Activated T-helper 1 cell treated with anti-CD3 and anti-CD28 coated beads, Interleukin-2, amount 50 U/mL, for 16 hours (primary cell): ENCODE results near the gene PDLIM3.

ENCODE experiments used
- DNase-seq, 2 donors: peaks; one replicate each; pipeline ENCODE4 v3.0.0-alpha.2; 2020; ENCODE audit warnings: low read depth in 1 of 2, low spot score in 1 of 2

The PDLIM3 gene

DNA sequence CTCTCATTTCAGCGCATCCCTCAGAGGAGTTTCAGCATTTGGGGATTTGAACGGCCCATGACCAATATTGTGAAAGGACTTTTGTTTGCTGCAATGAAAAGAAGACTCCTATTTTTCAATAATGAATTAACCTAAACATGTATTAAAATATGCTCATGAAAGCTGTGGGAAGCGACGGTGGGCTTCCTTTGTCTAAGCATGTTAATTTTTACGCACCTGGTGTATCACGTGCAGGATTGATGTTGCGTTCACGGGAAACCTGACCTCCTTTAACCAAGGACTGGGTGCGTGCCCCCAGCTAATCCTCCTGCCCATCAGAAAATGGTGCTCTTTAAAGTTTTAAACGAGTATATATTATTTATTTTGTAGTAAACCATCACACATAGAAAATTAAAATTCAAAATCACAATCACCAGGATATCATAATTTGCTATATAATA, 63.2 kb downstream of the PDLIM3 start:
- no peak for DNase-seq

DNA sequence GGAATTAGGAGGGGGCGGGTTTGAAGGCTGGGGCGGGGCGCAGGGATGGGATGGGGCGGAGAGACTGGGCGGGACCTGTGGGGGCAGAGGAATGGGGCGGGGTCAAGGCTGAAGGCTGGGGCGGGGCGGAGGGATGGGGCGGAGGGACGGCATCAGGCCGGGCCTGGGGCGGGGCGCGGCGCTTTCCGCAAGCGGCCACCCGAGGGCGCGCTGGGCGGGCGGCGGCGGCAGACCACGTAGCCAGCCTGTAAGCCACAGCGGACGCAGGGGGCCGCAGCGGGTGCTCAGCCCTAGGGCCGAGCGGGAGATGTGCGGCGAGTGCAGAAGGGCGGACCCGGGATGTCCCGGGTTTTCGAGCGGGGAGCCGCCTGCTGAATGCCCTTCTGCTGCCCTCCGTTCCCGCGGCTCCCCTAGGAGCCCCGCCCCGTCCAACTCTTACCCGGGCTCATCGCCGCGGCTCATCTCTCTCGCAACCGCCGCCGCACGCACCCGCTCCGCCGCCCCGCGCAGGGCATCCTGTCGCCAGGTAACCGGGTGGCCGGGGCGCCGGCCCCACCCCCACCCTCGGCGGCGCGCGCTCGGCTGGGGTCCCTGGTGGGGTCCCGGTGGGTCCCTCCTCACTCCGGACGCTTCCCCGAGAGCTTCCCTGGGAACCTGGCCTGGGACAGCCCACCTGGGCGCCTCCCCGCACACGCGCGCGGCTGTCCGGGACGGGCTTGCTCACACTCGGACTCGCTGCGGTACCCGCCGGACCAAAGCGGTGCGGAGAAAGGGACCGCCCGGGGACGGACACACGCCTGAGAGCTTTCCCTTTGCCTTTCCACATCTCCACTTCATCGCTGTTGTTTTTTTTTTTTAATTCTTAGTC, 63.8 kb downstream of the PDLIM3 start, which contains the start of gene CCDC110:
CCDC110 (minus strand) TSS at position 499 of the 868 bp plus-strand sequence; CDS start at position 449, 50 bp downstream.
- DNase-seq: peak; percentile 85 to 90

DNA sequence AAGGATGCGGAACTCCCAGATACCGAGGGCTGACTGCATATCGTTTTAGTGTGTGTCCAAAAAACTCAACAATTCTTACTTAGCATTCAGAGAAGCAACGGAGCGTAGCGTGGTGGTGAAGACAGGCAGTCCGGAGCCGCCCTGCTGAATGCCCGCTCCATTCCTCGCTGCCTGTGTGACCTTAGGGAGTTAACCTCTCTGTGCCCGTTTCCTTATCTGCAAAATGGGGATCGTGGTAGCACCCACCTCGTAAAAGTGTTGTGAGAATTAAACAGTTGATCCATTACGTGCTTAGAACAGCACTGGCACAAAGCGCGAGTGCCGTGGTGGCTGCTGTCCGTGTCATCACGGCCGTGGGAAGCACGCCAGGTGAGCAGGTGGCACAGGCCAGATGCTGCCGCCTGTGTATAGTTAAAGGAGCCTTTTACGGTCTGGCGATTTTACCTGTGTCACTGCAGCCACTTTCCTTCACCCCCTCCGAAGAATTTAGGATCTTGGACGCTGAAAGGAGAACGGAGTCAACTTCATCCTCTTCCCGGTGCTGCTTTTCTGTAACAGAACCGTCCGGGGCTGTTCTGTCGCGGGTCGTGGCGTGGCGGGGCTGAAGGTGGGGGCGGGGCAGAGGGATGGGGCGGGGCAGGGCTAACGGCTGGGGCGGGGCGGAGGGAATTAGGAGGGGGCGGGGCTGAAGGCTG, 64.7 kb downstream of the PDLIM3 start:
- DNase-seq: peak in 1 of 2 donors; percentile 15

DNA sequence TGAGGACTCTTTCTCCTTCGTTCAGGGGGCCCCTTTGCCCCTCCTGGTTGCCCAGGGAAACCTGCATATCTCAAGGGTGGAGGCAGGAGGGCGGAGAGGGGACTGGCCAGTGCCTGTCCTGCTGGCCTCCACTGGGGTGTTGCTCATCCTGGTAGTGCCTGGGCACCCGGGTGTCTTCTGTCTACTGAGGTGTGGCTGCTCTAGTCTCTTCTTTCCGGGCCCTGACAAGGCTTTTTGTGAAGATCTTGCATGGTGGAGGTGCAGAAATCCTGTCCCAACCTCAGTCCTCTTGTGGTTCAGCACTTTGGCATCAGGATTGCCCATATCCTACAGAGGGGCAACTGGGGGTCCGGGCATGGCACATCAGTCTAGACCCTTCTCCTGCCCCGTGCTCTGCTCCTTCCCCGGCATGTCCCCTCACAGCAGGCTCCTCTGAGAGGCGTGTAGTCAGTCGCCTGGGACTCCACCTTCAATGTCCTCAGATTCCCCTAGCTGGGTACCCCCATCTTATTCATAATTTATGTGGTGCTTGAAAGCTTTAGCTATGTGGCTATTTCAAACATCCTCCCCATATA, 65.6 kb downstream of the PDLIM3 start:
- DNase-seq: no peak

DNA sequence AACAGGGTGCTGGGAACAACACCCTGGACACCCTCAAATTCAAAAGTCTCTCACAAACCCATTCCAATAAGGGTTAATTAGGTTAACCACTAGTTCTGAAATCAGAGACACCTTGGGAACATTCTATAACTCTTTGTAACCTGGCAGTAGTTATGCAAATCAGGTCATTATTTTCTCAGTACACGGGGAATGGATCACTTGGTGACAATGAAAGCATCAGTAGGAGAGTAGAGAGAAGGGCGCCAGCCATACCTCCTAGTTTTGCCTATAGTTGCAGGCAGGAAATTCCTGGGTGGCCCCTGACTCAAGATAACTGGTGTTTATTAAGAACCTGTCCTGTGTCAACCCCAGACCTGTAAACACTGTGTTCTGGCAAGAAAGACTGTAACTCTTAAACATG, 66.3 kb downstream of the PDLIM3 start:
- no peak for DNase-seq

DNA sequence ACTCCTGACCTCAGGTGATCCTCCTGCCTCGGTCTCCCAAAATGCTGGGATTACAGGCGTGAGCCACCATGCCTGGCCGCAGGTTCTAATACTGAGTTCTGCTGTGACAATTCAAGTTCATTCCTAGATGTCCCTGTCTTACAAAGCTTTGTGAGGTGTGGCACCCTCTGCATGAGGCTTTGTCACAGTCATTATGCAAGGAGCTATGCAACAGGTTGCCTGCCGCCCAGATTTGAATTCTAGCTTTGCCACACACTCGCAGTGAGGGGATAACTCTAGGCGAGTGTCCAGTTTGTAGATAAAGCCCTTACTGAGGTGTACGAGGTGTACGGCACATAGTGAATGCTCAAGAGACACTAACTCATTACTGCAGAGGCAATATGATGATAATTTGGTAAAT, 67.3 kb downstream of the PDLIM3 start:
- no peak for DNase-seq

DNA sequence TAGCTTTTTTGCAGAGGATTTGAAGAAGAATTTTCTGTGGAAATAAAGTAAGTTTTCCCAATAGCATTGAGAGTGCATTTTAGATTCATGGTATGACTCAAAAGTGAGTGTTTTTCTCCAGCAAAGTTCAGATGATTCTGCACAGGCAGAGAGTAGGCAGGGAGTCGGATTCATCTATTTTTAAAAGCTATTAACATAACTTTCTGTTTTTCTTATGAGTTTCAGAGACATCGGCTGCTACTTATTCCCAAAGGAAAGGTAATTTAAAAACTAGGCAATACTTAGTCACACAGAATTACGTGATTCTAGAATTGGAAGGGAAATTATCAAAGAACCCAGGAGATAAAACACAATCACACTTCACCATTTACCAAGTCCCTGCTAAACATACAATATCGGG, 68.2 kb downstream of the PDLIM3 start:
- DNase-seq: no peak

DNA sequence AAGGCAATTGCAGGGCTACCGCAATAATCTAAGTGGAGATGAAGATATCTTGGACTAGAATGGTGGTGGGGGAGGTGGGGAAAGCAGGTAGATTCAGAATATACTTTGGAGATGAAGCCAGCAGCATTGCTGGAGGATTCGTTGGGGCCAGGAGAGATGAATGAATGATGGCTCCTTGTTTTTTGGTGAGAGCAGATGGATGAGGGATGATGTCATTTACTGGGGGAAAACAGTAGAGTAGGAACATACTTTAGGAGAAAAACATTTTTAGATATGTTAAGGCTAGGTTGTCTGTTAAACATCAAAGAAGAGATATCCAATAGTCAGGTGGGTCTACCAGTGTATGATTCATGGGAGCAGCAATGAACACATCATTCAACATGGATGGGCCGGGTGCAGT, 69.6 kb downstream of the PDLIM3 start:
- DNase-seq: no peak

DNA sequence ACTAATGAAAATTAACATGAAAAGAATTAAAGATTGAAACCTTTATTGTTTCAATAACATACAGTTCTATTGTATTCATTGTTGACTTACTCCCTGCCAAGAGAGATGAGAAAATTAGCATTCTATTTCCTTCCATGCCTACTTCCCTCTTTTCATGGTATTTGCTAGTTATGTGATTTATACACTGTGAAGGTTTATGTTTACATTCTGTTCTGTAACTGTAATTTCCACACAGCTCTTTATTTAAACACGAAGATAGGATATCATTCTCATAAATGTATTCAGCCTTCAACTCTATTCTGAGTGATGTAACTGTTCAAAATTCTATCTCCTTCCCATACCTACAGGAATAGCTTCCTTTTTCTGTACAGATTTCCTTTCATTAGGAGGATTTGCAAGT, 70.4 kb downstream of the PDLIM3 start:
- DNase-seq: no peak

DNA sequence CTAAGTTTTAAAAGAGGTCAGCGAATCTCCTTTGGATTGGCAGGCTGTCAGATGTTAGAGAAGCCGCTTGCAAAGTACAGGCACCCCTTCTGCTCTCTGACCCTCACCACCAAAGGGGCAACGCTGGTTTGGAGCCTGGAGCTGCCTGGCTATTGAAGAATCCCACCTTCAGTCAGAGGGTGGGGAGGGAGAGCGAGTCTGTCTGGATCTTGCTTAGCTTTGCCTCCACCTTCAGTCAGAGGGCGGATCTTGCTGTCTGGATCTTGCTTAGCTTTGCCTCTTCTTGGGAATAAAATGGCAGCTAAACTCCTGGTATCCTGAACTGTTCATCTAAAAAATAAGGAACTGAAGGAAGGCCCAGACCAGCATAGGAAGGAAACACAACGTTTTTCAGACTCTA, 71.1 kb downstream of the PDLIM3 start:
- no peak for DNase-seq

DNA sequence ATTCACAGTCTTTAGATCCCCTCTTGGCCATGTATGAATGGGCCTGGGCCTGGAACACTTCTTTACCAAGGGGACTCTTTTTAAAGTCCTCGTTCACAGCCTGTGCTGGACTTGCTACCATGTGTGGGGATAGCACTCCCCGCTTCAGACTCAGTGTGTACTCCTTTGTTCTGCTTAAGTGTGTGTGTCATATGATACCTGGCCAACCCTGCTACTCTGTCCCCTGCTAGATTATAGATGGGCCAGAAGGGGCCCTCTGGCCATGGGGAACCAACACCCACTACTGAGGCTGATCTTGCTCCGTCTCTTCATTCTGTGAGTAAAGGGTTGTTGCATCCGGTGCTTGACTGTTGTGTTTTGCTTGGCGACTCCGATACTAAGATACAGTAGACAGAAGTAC, 71.8 kb downstream of the PDLIM3 start:
- DNase-seq: no peak

DNA sequence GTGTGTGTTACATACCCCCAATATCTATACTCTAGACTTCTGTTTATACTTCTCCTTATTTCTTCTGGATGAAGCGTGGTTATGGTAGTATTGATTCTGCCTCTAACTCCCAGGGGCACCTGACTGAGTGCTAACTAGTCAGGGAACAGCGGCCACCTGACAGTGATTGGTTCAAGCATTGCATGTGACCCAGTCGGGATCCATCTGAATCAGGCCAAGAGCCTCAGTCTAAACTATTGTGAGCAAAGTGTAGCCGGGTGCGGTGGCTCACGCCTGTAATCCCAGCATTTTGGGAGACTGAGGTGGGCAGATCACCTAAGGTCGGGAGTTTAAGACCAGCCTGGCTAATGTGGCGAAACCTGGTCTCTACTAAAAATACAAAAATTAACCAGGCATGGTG, 73.7 kb downstream of the PDLIM3 start:
- no peak for DNase-seq

DNA sequence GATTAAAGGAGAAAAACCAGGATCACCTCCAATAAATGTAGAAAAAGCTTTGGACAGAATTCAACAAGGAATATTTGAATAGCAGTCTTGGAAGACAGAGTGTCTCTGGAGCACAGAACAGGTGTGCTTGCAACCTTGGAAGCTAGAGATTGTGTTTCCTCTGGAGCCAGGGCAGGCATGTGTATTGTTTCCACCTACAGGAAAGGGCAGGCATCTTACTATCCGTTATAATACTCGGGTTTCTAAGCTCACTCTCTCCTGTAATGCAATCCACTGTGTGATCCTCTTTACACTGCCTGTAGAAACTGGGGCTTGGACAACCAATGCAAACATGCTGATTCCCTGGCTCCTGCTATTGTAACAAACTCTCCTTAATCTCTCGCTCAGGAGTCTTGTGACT, 78.2 kb downstream of the PDLIM3 start:
- DNase-seq: no peak

DNA sequence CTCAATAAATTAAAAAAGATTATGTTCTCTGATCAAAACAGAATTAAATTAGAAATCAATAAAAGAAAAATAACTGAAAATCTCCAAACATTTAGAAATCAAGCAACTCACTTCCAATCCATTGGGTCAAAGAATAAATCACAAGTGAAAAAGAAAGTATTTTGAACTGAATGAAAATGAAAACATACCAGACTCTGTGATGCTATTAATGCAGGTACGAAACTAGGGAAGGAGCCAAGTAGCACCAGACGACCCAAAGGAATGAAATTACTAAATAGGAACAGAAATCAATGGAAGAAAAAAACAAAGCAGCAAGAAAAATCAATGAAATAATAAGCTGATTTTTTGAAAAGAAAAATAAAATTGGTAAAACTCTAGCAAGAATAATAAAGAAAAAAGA, 79.2 kb downstream of the PDLIM3 start:
- DNase-seq: no peak
